Upper lobe of right lung (tissue), 1 donor: ENCODE measurements around the gene WNT9B. TPM values are rescaled to one million over a fixed set of nuclear protein-coding genes. Genes with fewer than 3 reads are reported as not detected.

Experiments used
- ATAC-seq: fragments of 200-7000 bp; cut with Tn5 transposase; one replicate; pipeline ENCODE4 v1.9.1; 2020; ENCODE audit warnings: mild to moderate bottlenecking, moderate library complexity
- DNase-seq: peaks from one replicate; pipeline ENCODE4 v3.0.0-alpha.2; 2020
- H3K27ac ChIP-seq: fragments of 200-600 bp; one replicate; pipeline ENCODE4 v1.8.0; 2022
- H3K27me3 ChIP-seq: fragments of 200-600 bp; one replicate; pipeline ENCODE4 v1.8.0; 2022; ENCODE audit warnings: mild to moderate bottlenecking
- H3K36me3 ChIP-seq: fragments of 200-600 bp; one replicate; pipeline ENCODE4 v1.8.0; 2022
- H3K4me1 ChIP-seq: fragments of 200-600 bp; one replicate; pipeline ENCODE4 v1.8.0; 2022
- H3K4me3 ChIP-seq: fragments of 200-600 bp; one replicate; pipeline ENCODE4 v1.8.0; 2022; ENCODE audit warnings: mild to moderate bottlenecking
- H3K9me3 ChIP-seq: fragments of 200-600 bp; one replicate; pipeline ENCODE4 v1.8.0; 2022
- CTCF ChIP-seq: fragments of 200-600 bp; IDR thresholded peaks from one replicate; pipeline ENCODE4 v1.8.0; 2022; ENCODE audit warnings: antibody characterized with exemption
- intact Hi-C: fragments of 100-400 bp; cut with DNase I; formaldehyde crosslinking; loops from one replicate; pipeline ENCODE4 v1.11.0; 2022
- total RNA-seq: library from RNA; stranded (reverse); fragmentation: NEBNext Ultra II Directional; extraction: Animal tissue kit (Norgen Biotek cat#: 25700); gene quantifications from one replicate; pipeline ENCODE4 v1.2.1, GENCODE V29; 2021
- donor health status: DM: no; HTN: yes; CAD: no; lungs with severe emphysema.

Gene WNT9B
- total RNA-seq, 1 donor from 2014 or later = 2.0 TPM

- H3K27me3 ChIP-seq = no peaks in the 10 kb centered on the region
- no peak overlapping the region for H3K27ac ChIP-seq
- H3K36me3 ChIP-seq = no peaks in the 10 kb centered on the region
- no peak for TF ChIP-seq CTCF
- peaks cover 6% of the 10 kb centered on the region for H3K4me1 ChIP-seq
- no peak overlapping the region for H3K4me3 ChIP-seq
- ATAC-seq (no peak), DNase-seq (peak; percentile 34)
- intact Hi-C loops = no loop called here
- H3K9me3 ChIP-seq = no peaks in the 10 kb centered on the region
These were observed 52.6 kb downstream of the WNT9B start for GRCh38 chr17:46903762-46904672.

GRCh38 chr17:46908068-46908737 is 56.8 kb downstream of the WNT9B start:
- DNase-seq (no peak), ATAC-seq (no peak)

GRCh38 chr17:46910179-46910927 is 59.0 kb downstream of the WNT9B start:
- peaks cover 6% of the 10 kb centered on the region for H3K4me1 ChIP-seq
- no peaks in the 10 kb centered on the region for H3K27me3 ChIP-seq
- no peaks in the 10 kb centered on the region for H3K9me3 ChIP-seq
- DNase-seq (no peak), ATAC-seq (no peak)
- TF ChIP-seq CTCF = no peak
- H3K4me3 ChIP-seq = no peak overlapping the region
- intact Hi-C loops = no loop called here
- H3K27ac ChIP-seq = no peak overlapping the region
- no peaks in the 10 kb centered on the region for H3K36me3 ChIP-seq

More at GRCh38 chr17:46908068-46908737, 56.8 kb downstream of the WNT9B start:
- Histone ChIP-seq H3K36me3 (no peaks in the 10 kb centered on the region), H3K9me3 (no peaks in the 10 kb centered on the region), H3K4me3 (no peak overlapping the region), H3K4me1 (peaks cover 6% of the 10 kb centered on the region), H3K27me3 (no peaks in the 10 kb centered on the region), H3K27ac (no peak overlapping the region)
- no peak for TF ChIP-seq CTCF
- intact Hi-C loops = no loop called here

- intact Hi-C loops = no loop called here
- TF ChIP-seq CTCF = no peak
- DNase-seq (no peak), ATAC-seq (no peak)
- Histone ChIP-seq H3K27ac (no peak overlapping the region), H3K4me3 (no peak overlapping the region), H3K4me1 (peaks cover 1% of the 10 kb centered on the region), H3K36me3 (no peaks in the 10 kb centered on the region), H3K27me3 (no peaks in the 10 kb centered on the region), H3K9me3 (no peaks in the 10 kb centered on the region)
These were observed 59.9 kb downstream of the WNT9B start for GRCh38 chr17:46911311-46911710.

GRCh38 chr17:46915596-46915995 is 64.2 kb downstream of the WNT9B start:
- Histone ChIP-seq H3K27ac (no peak overlapping the region), H3K36me3 (no peaks in the 10 kb centered on the region), H3K9me3 (no peaks in the 10 kb centered on the region), H3K27me3 (no peaks in the 10 kb centered on the region), H3K4me1 (no peaks in the 10 kb centered on the region), H3K4me3 (no peak overlapping the region)
- no peak for TF ChIP-seq CTCF
- intact Hi-C loops = no loop called here
- no peak for DNase-seq
- no peak for ATAC-seq
